Fibroblast of mammary gland (primary cell): ENCODE data around the gene VPS8.
A peak's percentile ranks its signal among the peaks of the same experiment; 100 is the strongest.

Experiments
- DNase-seq: peaks from one replicate; pipeline ENCODE4 v3.0.0-alpha.2; 2010; ENCODE audit warnings: low read depth
- H3K4me3 ChIP-seq: 2 replicates; pipeline ENCODE4 v1.5.1; 2011; ENCODE audit warnings: low read depth, mild to moderate bottlenecking, low read length, moderate library complexity; ENCODE audit not compliant: control insufficient read depth
- TF ChIP-seq, protein P1 (sequence below): conservative IDR thresholded peaks from 2 replicates; pipeline ENCODE4 v1.5.1; 2011; ENCODE audit warnings: low read depth, low read length, inconsistent platforms; ENCODE audit not compliant: control insufficient read depth, insufficient read depth

The VPS8 gene

DNA sequence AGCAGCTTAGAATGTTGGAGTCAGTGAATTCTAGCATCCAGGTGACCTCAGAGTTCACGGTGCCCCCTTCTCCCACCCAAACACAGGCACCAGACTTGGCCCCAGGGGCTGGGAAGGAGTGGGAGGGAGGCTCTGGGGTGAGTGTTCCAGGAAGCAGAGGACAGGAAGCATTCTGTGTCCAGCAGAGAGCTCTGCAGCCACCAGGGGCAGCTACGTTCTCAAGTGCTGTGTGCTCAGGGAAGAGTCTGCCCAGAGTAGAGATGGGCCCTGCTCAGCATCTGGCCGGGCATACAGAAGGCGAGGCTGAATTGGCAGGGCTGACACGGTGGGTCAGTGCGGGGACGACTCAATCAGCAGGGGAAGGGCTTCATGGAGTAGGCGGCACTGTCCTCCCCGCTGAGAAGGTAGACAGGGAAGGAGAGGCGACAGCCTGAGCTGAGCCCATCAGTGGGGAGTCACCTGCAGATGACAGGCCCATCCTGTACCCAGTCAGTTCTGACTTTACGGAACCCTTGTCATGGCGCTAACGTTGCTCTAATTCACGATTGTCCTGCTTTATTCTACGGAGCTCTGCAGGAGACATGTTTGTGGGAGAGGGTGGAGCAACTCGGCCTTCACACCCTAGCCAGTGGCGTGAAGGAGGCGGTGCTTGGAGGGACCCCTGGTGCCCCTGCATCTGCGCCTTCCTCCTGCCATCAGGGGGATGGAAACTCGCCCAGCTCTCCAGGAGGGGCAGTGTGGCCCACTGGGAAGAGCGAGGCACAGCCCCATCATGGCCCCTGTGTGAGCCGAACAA lies 258.7 kb downstream of the VPS8 start:
- peak; percentile 12 for DNase-seq
- TF ChIP-seq, protein P1, sequence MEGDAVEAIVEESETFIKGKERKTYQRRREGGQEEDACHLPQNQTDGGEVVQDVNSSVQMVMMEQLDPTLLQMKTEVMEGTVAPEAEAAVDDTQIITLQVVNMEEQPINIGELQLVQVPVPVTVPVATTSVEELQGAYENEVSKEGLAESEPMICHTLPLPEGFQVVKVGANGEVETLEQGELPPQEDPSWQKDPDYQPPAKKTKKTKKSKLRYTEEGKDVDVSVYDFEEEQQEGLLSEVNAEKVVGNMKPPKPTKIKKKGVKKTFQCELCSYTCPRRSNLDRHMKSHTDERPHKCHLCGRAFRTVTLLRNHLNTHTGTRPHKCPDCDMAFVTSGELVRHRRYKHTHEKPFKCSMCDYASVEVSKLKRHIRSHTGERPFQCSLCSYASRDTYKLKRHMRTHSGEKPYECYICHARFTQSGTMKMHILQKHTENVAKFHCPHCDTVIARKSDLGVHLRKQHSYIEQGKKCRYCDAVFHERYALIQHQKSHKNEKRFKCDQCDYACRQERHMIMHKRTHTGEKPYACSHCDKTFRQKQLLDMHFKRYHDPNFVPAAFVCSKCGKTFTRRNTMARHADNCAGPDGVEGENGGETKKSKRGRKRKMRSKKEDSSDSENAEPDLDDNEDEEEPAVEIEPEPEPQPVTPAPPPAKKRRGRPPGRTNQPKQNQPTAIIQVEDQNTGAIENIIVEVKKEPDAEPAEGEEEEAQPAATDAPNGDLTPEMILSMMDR = peak; percentile 17
- H3K4me3 ChIP-seq = no peak overlapping the region

DNA sequence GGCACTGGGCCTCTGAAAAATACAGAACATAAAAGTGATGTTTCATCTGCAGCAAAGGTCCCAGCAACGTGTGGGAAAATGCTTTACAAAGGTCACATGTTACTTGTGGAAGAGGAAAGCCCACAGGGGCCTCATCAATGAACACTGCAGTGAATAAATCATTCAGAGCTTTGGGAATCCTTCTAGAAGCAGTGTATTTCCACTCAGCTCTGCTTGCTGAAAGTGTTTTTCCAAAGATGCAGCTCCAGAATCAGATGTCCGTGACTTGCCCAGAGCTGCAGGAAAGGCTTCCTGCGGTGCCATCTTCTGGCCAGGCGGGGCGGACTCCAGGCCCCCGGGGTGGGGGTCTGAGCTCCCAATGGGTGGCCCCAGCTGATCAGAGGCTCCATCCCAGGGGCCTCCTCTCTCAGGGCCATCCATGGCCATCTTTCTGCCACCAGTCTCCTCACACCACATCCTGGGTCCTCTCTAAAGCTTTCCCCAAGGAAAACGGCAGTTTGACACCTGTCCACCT lies 259.4 kb downstream of the VPS8 start:
- no peak overlapping the region for H3K4me3 ChIP-seq
- DNase-seq = no peak
- TF ChIP-seq, protein P1 = no peak

DNA sequence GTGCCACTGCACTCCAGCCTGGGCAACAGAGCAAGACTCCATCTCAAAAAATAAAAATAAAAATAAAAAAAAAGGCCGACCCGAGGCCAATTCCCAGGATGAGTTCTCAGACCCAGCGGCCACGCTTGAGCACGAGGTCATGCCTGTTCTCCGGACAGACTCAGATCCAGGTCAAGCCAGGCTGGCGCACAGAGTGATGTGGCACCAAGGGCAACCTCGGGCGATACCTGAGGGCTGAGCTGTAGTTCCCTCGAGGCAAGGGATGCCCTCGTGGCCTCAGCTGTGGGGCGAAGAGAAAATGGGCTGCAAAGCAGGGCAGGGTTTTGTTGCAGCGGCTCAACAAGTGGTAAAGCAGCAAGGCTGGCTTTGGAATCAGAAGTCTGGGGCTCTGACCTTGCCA lies 263.6 kb downstream of the VPS8 start:
- no peak overlapping the region for H3K4me3 ChIP-seq

DNA sequence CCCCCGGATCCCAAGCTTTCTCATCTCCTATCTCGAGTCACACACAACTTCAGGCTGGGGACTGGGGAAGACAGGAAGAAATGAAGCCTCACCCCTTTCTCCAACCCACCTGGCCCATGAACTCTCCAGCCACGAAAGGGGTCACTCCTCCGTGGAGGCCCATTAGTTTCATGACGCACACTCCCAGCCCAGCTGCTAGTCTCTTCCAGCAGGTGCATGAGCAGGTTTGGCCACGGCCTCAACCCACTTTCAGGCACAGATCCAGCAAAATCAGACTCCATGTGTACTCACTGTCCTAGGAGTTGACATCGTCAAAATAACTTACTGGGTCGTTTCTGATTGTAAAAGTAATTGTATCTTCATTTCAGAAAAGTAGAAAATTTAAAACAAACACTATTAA lies 264.3 kb downstream of the VPS8 start:
- DNase-seq = no peak
- H3K4me3 ChIP-seq = no peak overlapping the region
- TF ChIP-seq, protein P1 = no peak

More for the DNA sequence above, 263.6 kb downstream of the VPS8 start:
- TF ChIP-seq, protein P1 = no peak
- no peak for DNase-seq

DNA sequence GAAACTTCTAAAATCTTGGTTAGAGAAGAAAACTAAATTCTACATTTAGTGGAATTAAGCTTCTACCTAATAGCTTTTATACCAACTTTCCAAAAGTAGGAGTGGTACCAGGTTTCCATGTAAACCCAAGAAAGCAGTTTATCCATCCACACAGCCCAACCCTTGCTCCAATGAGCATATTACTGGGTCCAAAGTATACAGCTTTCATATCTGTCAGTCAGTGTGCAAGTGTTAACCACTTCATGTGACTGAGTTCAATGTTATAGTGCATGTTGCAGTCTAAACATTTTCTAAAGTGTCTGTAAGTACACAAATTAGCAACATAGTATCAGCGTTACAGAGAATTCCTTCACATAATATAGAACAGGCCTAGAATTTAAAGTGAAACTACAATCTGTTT lies 267.7 kb downstream of the VPS8 start:
- TF ChIP-seq, protein P1 = no peak
- DNase-seq = no peak
- H3K4me3 ChIP-seq = no peak overlapping the region

DNA sequence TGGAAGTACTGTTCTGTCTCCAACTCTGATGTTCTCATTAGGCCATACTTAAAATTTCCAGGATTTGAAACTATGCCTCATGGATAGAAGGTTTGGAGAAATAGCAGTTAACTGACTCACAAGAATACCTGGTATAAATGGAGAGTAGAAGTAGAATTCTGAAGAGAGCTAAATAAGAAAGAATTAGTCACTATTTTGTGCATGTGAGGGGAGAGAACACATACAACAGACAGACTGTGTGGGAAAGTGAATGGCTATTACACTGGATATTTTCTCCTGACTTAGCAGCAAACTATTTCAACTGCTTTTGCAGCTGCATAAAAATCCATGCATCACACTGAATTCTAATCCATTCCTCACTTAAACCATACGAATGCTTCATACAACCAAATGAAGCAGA lies 269.6 kb downstream of the VPS8 start:
- no peak for DNase-seq
- TF ChIP-seq, protein P1 = no peak
- no peak overlapping the region for H3K4me3 ChIP-seq
